Parathyroid adenoma (tissue), 2 donors: ENCODE results near the gene GPSM3.
"Not testable (repeated sequence)": the region's sequence is repeated elsewhere in the genome, so short reads cannot be mapped to it uniquely, and the experiment has no call there.

ENCODE experiments used
- H2AFZ ChIP-seq: fragments of 300-600 bp; sonication (generic); one replicate; pipeline ENCODE4 v1.7.0; 2017; ENCODE audit warnings: antibody characterized with exemption, mild to moderate bottlenecking
- H3K27ac ChIP-seq: fragments of 300-600 bp; sonication (generic); one replicate; pipeline ENCODE4 v1.7.0; 2017
- H3K27me3 ChIP-seq: fragments of 300-600 bp; sonication (generic); one replicate; pipeline ENCODE4 v1.7.0; 2017; ENCODE audit warnings: low read length; ENCODE audit not compliant: control insufficient read depth, insufficient read depth
- H3K36me3 ChIP-seq: fragments of 300-600 bp; sonication (generic); one replicate; pipeline ENCODE4 v1.7.0; 2017; ENCODE audit warnings: low read length; ENCODE audit not compliant: control insufficient read depth, insufficient read depth
- H3K4me1 ChIP-seq: fragments of 300-600 bp; sonication (generic); one replicate; pipeline ENCODE4 v1.7.0; 2017; ENCODE audit warnings: control low read depth
- H3K4me2 ChIP-seq: fragments of 300-600 bp; sonication (generic); one replicate; pipeline ENCODE4 v1.7.0; 2017; ENCODE audit warnings: low read length
- H3K4me3 ChIP-seq: fragments of 300-600 bp; sonication (generic); one replicate; pipeline ENCODE4 v1.7.0; 2017; ENCODE audit warnings: low read depth, low read length
- H3K79me2 ChIP-seq: fragments of 300-600 bp; sonication (generic); one replicate; pipeline ENCODE4 v1.7.0; 2017; ENCODE audit warnings: control low read depth
- H3K9ac ChIP-seq: fragments of 300-600 bp; sonication (generic); one replicate; pipeline ENCODE4 v1.7.0; 2017; ENCODE audit warnings: mild to moderate bottlenecking
- H3K9me3 ChIP-seq: fragments of 300-600 bp; sonication (generic); one replicate; pipeline ENCODE4 v1.7.0; 2017; ENCODE audit warnings: low read length; ENCODE audit not compliant: control insufficient read depth
- CTCF ChIP-seq: fragments of 300-600 bp; sonication (generic); IDR thresholded peaks from one replicate; pipeline ENCODE4 v1.7.0; 2017; ENCODE audit warnings: antibody characterized with exemption, mild to moderate bottlenecking
- donor health status: primary hyperparathyroidism.

Gene GPSM3

GRCh38 chr6:32188381-32189068 lies 3.9 kb downstream of the GPSM3 start:
- Histone ChIP-seq H3K27ac (peak overlapping the region; percentile 85), H3K4me1 (peaks cover 7% of the 10 kb centered on the region), H3K36me3 (no peaks in the 10 kb centered on the region), H3K4me3 (peak overlapping the region; percentile 72), H3K9ac (peak overlapping the region; percentile 42), H3K27me3 (no peaks in the 10 kb centered on the region), H3K4me2 (peak overlapping the region; percentile 84), H3K79me2 (peaks cover 4% of the 10 kb centered on the region), H3K9me3 (no peaks in the 10 kb centered on the region), H2AFZ (no peak overlapping the region)
- TF ChIP-seq CTCF, result no peak

GRCh38 chr6:32187725-32188380 lies 4.6 kb downstream of the GPSM3 start:
- H3K4me1 ChIP-seq, H3K9me3 ChIP-seq, H3K4me3 ChIP-seq, H2AFZ ChIP-seq, H3K4me2 ChIP-seq, H3K9ac ChIP-seq, H3K27me3 ChIP-seq, H3K36me3 ChIP-seq, H3K79me2 ChIP-seq: not testable (repeated sequence)
- H3K27ac ChIP-seq, result peak overlapping the region; percentile 85

GRCh38 chr6:32187009-32187709 lies 5.3 kb downstream of the GPSM3 start:
- Histone ChIP-seq H3K27me3 (no peaks in the 10 kb centered on the region), H2AFZ (no peak overlapping the region), H3K36me3 (no peaks in the 10 kb centered on the region), H3K4me1 (peaks cover 7% of the 10 kb centered on the region), H3K79me2 (peaks cover 4% of the 10 kb centered on the region), H3K4me3 (no peak overlapping the region), H3K9ac (no peak overlapping the region), H3K9me3 (no peaks in the 10 kb centered on the region), H3K27ac (peak overlapping the region; percentile 52), H3K4me2 (no peak overlapping the region)
- TF ChIP-seq CTCF, result no peak

GRCh38 chr6:32186151-32186840 lies 6.1 kb downstream of the GPSM3 start:
- not testable (repeated sequence) for H3K36me3 ChIP-seq, H3K9ac ChIP-seq, H3K9me3 ChIP-seq, H2AFZ ChIP-seq, H3K27me3 ChIP-seq, H3K4me2 ChIP-seq, H3K4me1 ChIP-seq, H3K4me3 ChIP-seq, H3K79me2 ChIP-seq
- H3K27ac ChIP-seq, result peak overlapping the region; percentile 52

- H3K4me2 ChIP-seq, H3K27me3 ChIP-seq, H3K9me3 ChIP-seq, H2AFZ ChIP-seq, H3K79me2 ChIP-seq, H3K4me1 ChIP-seq, H3K9ac ChIP-seq, H3K36me3 ChIP-seq: not testable (repeated sequence)
- H3K27ac ChIP-seq, result peak overlapping the region; percentile 52
- peak overlapping the region; percentile 34 for H3K4me3 ChIP-seq
These were observed 6.7 kb downstream of the GPSM3 start for GRCh38 chr6:32185681-32186131.
